H1 (cell line): ENCODE data around the gene GARNL3. TPM values are rescaled to one million over a fixed set of nuclear protein-coding genes. Genes with fewer than 3 reads are reported as not detected.

ENCODE experiments used
- ATF2 ChIP-seq: IDR thresholded peaks from 2 replicates; pipeline ENCODE4 v1.6.1; 2012; ENCODE audit warnings: low read length, inconsistent platforms
- BACH1 ChIP-seq: IDR thresholded peaks from 2 replicates; pipeline ENCODE4 v1.6.1; 2012; ENCODE audit warnings: low read length, improper control_type of control experiment
- BRCA1 ChIP-seq: IDR thresholded peaks from 2 replicates; pipeline ENCODE4 v1.6.1; 2012; ENCODE audit warnings: low read depth, low read length, improper control_type of control experiment
- CEBPB ChIP-seq: IDR thresholded peaks from 2 replicates; pipeline ENCODE4 v1.6.1; 2012; ENCODE audit warnings: low read depth, low read length
- JUN ChIP-seq: IDR thresholded peaks from 2 replicates; pipeline ENCODE4 v1.6.1; 2011; ENCODE audit warnings: low read depth, mild to moderate bottlenecking, improper control_type of control experiment, low read length
- SP1 ChIP-seq: IDR thresholded peaks from 2 replicates; pipeline ENCODE4 v1.6.1; 2011; ENCODE audit warnings: low read depth, low read length
- TAF1 ChIP-seq: IDR thresholded peaks from 2 replicates; pipeline ENCODE4 v1.6.1; 2011; ENCODE audit warnings: mild to moderate bottlenecking, low read depth, low read length
- polyA plus RNA-seq, 7 experiments: library from polyadenylated mRNA; depleted of rRNA in 3 of 7; stranded (reverse) in 5 of 7; unstranded in 2 of 7; fragments of >200 nt in 5 of 7; fragments of 200-250 nt in 2 of 7; gene quantifications; 1 replicate in 5 of 7; 2 replicates in 1 of 7; 4 replicates in 1 of 7; pipeline versions ENCODE4 v1.2.1 to v1.2.3, GENCODE V29; 2011 to 2013; ENCODE audit warnings: missing spikeins in 2 of 7, mixed read lengths in 2 of 7
- total RNA-seq: library from RNA; stranded (reverse); fragmentation: NEBNext Ultra II Directional; extraction: Animal tissue kit (Norgen Biotek cat#: 25700); gene quantifications from 2 replicates; pipeline ENCODE4 v1.2.1, GENCODE V29; 2021

The GARNL3 gene
- total and polyA plus RNA-seq, 2 of the 8 experiments (the other 6 are each of a cell fraction or from before 2014, with no cell fraction given) = 6.5 to 18.3 TPM

- TF ChIP-seq ATF2 (no peak), BACH1 (no peak), BRCA1 (no peak), JUN (no peak), CEBPB (no peak), TAF1 (no peak), SP1 (no peak)
Measured at GRCh38 chr9:127279717-127280285, 15.2 kb downstream of the GARNL3 start (continued).
